Hepatocyte (in vitro differentiated cells): ENCODE measurements around the gene UBE2U.

Source experiments
- EZH2 ChIP-seq: fragments of 200-600 bp; sonication (generic); IDR thresholded peaks from 2 replicates; pipeline ENCODE4 v1.6.1; 2016; ENCODE audit warnings: antibody characterized with exemption, mild to moderate bottlenecking, borderline replicate concordance
- TF ChIP-seq, protein P1 (sequence below): fragments of 200-600 bp; sonication (generic); IDR thresholded peaks from 2 replicates; pipeline ENCODE4 v1.5.1; 2016; ENCODE audit warnings: antibody characterized with exemption, mild to moderate bottlenecking; ENCODE audit not compliant: poor library complexity

DNA sequence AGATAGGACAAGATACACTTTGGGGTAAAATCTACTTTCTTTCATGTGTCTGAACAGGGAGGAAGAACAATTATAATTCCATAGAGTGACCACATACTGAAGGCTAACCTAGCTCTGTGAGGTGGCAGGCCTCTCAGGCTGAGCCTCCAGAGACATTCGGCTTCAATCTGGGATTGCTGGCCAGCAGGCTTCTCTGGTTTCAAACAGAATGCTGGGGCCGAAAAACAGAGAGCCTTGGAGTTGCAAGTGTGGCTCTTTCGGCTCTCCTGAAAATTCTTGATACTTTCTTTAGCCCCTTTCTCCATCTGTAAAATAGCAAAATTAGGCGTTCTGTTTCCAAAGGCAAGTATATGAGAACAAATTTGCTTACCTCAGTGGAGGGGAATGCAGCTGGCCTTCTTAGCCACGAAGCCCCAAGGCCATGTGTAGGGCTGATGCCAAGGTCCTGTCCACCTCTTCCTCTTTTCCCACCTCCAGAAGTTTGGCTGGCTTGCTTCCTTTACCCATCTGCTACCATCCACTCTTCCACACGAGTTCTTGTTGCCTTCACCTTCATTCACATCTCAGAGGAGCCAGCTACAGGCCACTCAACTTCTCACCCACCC lies 30.0 kb upstream of the UBE2U start:
- TF ChIP-seq, protein P1, sequence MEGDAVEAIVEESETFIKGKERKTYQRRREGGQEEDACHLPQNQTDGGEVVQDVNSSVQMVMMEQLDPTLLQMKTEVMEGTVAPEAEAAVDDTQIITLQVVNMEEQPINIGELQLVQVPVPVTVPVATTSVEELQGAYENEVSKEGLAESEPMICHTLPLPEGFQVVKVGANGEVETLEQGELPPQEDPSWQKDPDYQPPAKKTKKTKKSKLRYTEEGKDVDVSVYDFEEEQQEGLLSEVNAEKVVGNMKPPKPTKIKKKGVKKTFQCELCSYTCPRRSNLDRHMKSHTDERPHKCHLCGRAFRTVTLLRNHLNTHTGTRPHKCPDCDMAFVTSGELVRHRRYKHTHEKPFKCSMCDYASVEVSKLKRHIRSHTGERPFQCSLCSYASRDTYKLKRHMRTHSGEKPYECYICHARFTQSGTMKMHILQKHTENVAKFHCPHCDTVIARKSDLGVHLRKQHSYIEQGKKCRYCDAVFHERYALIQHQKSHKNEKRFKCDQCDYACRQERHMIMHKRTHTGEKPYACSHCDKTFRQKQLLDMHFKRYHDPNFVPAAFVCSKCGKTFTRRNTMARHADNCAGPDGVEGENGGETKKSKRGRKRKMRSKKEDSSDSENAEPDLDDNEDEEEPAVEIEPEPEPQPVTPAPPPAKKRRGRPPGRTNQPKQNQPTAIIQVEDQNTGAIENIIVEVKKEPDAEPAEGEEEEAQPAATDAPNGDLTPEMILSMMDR: no peak
- TF ChIP-seq EZH2: no peak
